ENCODE measurements around the gene KCNG2. TPM values are rescaled to one million over a fixed set of nuclear protein-coding genes. Genes with fewer than 3 reads are reported as not detected.

Gene KCNG2
- total RNA-seq, 4 donors from 2014 or later: 0.41 to 6.7 TPM; not detected in 2

- intact Hi-C loops (cut with DNase I; ENCODE audit: low total_unique reads) (no loop called here), in situ Hi-C loops (cut with MboI; ENCODE audit: low pct_ligation_motif_present in 1 of 4, low pct_unique_long_range_greater_than_20kb in 1 of 4, low sequenced_read_pairs in 3 of 4) (no loop called here)
- no peak overlapping the region for H3K27ac ChIP-seq
- no peak overlapping the region for H3K4me3 ChIP-seq
- DNase-seq: peak; percentile 5
- no peaks in the 10 kb centered on the region for H3K36me3 ChIP-seq
- H3K4me1 ChIP-seq: no peaks in the 10 kb centered on the region
- no peak for TF ChIP-seq POLR2A (IDR thresholded peaks at IDR 0.05)
- TF ChIP-seq CTCF (IDR thresholded peaks at IDR 0.05): no peak
- no peak for TF ChIP-seq POLR2AphosphoS5 (IDR thresholded peaks at IDR 0.05)
- no peak for TF ChIP-seq EP300 (IDR thresholded peaks at IDR 0.05; ENCODE audit: low read depth)
- H3K9me3 ChIP-seq: no peaks in the 10 kb centered on the region
- WGBS, 2 donors (ENCODE audit: low coverage in 1 of 2): 75 to 83% methylated on average over 2 to 17 of the region's 17 CpGs
- peaks cover 7% of the 10 kb centered on the region for H3K27me3 ChIP-seq
These were observed 16.3 kb upstream of the KCNG2 start for GRCh38 chr18:79781331-79781941.

GRCh38 chr18:79782566-79783308 is 15.0 kb upstream of the KCNG2 start:
- H3K4me3 ChIP-seq: no peak overlapping the region
- intact Hi-C loops (cut with DNase I; ENCODE audit: low total_unique reads): no loop called here
- H3K36me3 ChIP-seq: no peaks in the 10 kb centered on the region
- no peaks in the 10 kb centered on the region for H3K9me3 ChIP-seq
- H3K4me1 ChIP-seq: no peaks in the 10 kb centered on the region
- no peak overlapping the region for H3K27ac ChIP-seq
- peaks cover 20% of the 10 kb centered on the region for H3K27me3 ChIP-seq
- TF ChIP-seq POLR2A (IDR thresholded peaks at IDR 0.05) (no peak), EP300 (IDR thresholded peaks at IDR 0.05; ENCODE audit: low read depth) (no peak), CTCF (IDR thresholded peaks at IDR 0.05) (no peak), POLR2AphosphoS5 (IDR thresholded peaks at IDR 0.05) (no peak)
- 80 to 89% methylated on average over 2 to 42 of the region's 43 CpGs for WGBS, 2 donors (ENCODE audit: low coverage in 1 of 2)
- peak; percentile 5 for DNase-seq
- in situ Hi-C loops (cut with MboI; ENCODE audit: low pct_ligation_motif_present in 1 of 4, low pct_unique_long_range_greater_than_20kb in 1 of 4, low sequenced_read_pairs in 3 of 4): no loop called here

- Histone ChIP-seq H3K27ac (no peak overlapping the region), H3K36me3 (no peaks in the 10 kb centered on the region), H3K4me1 (peaks cover 0 to 7% (median 2%) of the 10 kb centered on the region in 4 donors), H3K27me3 (peaks cover 34% of the 10 kb centered on the region), H3K4me3 (no peak overlapping the region), H3K9me3 (no peaks in the 10 kb centered on the region)
- no peak for DNase-seq
- in situ Hi-C loops (cut with MboI; ENCODE audit: low pct_ligation_motif_present in 1 of 4, low pct_unique_long_range_greater_than_20kb in 1 of 4, low sequenced_read_pairs in 3 of 4): no loop called here
- intact Hi-C loops (cut with DNase I; ENCODE audit: low total_unique reads): no loop called here
- 81 to 93% methylated on average over 3 to 42 of the region's 42 CpGs for WGBS, 2 donors (ENCODE audit: low coverage in 1 of 2)
- TF ChIP-seq EP300 (IDR thresholded peaks at IDR 0.05; ENCODE audit: low read depth): no peak
- TF ChIP-seq CTCF (IDR thresholded peaks at IDR 0.05): no peak
- TF ChIP-seq POLR2A (IDR thresholded peaks at IDR 0.05): no peak
- no peak for TF ChIP-seq POLR2AphosphoS5 (IDR thresholded peaks at IDR 0.05)
These were observed 13.4 kb upstream of the KCNG2 start for GRCh38 chr18:79784071-79784913.

Data from transverse colon (tissue), 4 donors.